Activated CD4-positive, alpha-beta T cell treated with anti-CD3 and anti-CD28 coated beads, Interleukin-2, amount 10 ng/mL, durations not matched to agents 7 days and 5 days (primary cell): ENCODE measurements around the gene EHMT1. TPM values are rescaled to one million over a fixed set of nuclear protein-coding genes. Genes with fewer than 3 reads are reported as not detected.
"Not testable (repeated sequence)": the region's sequence is repeated elsewhere in the genome, so short reads cannot be mapped to it uniquely, and the experiment has no call there.

Source experiments
- CTCF ChIA-PET: fragments of 350-600 bp; sonication (Branson Sonifier 250); formaldehyde crosslinking; loops from one replicate; lab custom pipeline; 2021; ENCODE audit warnings: antibody characterized with exemption; lab: Charles Lee
- POLR2A ChIA-PET: fragments of 350-600 bp; sonication (Branson Sonifier 250); formaldehyde crosslinking; loops from one replicate; lab custom pipeline; 2021; ENCODE audit warnings: antibody characterized with exemption; lab: Charles Lee
- DNase-seq: peaks from one replicate; pipeline ENCODE4 v3.0.0-alpha.2; 2020
- H3K27ac Mint-ChIP-seq: one replicate; pipeline ENCODE4 v1.8.0; 2021; ENCODE audit warnings: mild to moderate bottlenecking, moderate library complexity, mixed read lengths
- H3K27me3 Mint-ChIP-seq: one replicate; pipeline ENCODE4 v1.8.0; 2021; ENCODE audit warnings: mixed read lengths
- H3K36me3 Mint-ChIP-seq: one replicate; pipeline ENCODE4 v1.8.0; 2021; ENCODE audit warnings: low read depth, mixed read lengths
- H3K4me1 Mint-ChIP-seq: one replicate; pipeline ENCODE4 v1.8.0; 2021; ENCODE audit warnings: mixed read lengths
- H3K4me3 Mint-ChIP-seq: one replicate; pipeline ENCODE4 v1.8.0; 2021; ENCODE audit warnings: mild to moderate bottlenecking, moderate library complexity, mixed read lengths
- H3K9me3 Mint-ChIP-seq: one replicate; pipeline ENCODE4 v1.8.0; 2021; ENCODE audit warnings: mixed read lengths
- total RNA-seq, 2 experiments: library from RNA; stranded (reverse); gene quantifications; one replicate each; pipeline ENCODE4 v1.2.3, GENCODE V29; 2021

The EHMT1 gene
- total RNA-seq, 2 experiments from 2014 or later, result 100 to 110 TPM

- ChIA-PET CTCF (no interaction called here), POLR2A (no interaction called here)
- Mint-ChIP-seq H3K27ac (no peak overlapping the region), H3K4me3 (no peak overlapping the region), H3K27me3 (no peaks in the 10 kb centered on the region), H3K36me3 (peaks cover 5% of the 10 kb centered on the region), H3K9me3 (no peaks in the 10 kb centered on the region), H3K4me1 (peaks cover 21% of the 10 kb centered on the region)
- no peak for DNase-seq
These were observed 25.6 kb upstream of the EHMT1 start for GRCh38 chr9:137593176-137593575.

GRCh38 chr9:137596577-137596976 is 22.2 kb upstream of the EHMT1 start:
- DNase-seq, H3K4me3 Mint-ChIP-seq, H3K9me3 Mint-ChIP-seq, H3K27me3 Mint-ChIP-seq, H3K27ac Mint-ChIP-seq, POLR2A ChIA-PET, H3K36me3 Mint-ChIP-seq: not testable (repeated sequence)
- CTCF ChIA-PET, result interaction anchor here (0.9 to 1.5 kb wide), 2 partner anchors 9 to 17 kb away, joined by 4 to 5 read pairs; partner anchors contain the start of gene DPH7
- peaks cover 15% of the 10 kb centered on the region for H3K4me1 Mint-ChIP-seq

GRCh38 chr9:137598943-137599342 is 19.9 kb upstream of the EHMT1 start:
- Mint-ChIP-seq H3K36me3 (no peaks in the 10 kb centered on the region), H3K9me3 (no peaks in the 10 kb centered on the region), H3K4me3 (no peak overlapping the region), H3K27me3 (no peaks in the 10 kb centered on the region), H3K27ac (no peak overlapping the region), H3K4me1 (peaks cover 21% of the 10 kb centered on the region)
- ChIA-PET POLR2A (no interaction called here), CTCF (no interaction called here)
- no peak for DNase-seq

DNA sequence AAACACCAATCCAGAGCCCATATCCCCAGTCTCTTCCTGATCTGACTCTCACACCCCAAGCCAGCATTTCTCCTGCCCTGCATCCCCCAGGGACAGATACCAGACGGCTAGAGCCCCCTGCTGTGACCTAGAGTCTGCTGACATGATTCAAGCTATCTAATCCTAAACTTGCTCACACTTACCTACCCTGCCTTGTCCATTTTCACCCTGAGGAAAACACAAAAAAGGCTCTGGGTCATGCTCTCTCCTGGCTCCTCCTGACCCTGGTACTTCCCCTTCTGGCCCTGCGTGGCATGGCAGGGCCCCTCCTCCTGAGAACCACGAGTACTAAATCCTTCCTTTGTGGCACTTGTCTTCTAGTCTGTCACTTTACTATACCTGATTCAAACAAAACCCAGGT is 16.1 kb upstream of the EHMT1 start:
- peak overlapping the region; percentile 23 for H3K4me3 Mint-ChIP-seq
- CTCF ChIA-PET, result interaction anchor here (0.8 kb wide), 1 partner anchor 180 kb away, joined by 3 read pairs; the partner anchor contains the start of genes EXD3 and NOXA1

DNA sequence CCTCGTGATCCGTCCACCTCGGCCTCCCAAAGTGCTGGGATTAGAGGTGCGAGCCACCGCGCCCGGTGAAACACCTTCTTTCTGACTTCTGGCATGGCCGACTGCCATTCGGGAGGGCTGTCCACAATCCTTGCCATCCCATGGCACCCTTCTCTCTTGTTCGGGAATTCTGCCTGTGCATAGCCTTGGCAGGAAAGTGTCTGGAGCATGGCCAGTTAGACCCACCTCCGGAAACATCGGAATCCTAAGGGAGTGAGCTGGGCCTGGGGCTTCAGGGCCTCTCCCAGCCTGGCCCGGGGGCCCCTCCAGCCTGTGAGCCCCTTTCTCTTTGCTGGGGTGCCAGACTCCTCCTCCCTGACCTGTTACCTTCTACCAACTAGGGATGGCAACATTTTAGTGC is 14.9 kb upstream of the EHMT1 start:
- peaks cover 27% of the 10 kb centered on the region for H3K4me1 Mint-ChIP-seq
- peak overlapping the region; percentile 54 for H3K4me3 Mint-ChIP-seq
- POLR2A ChIA-PET, result no interaction called here
- H3K27me3 Mint-ChIP-seq, result no peaks in the 10 kb centered on the region
- no peak for DNase-seq
- H3K9me3 Mint-ChIP-seq, result no peaks in the 10 kb centered on the region
- H3K27ac Mint-ChIP-seq, result peak overlapping the region; percentile 65
- CTCF ChIA-PET, result interaction anchor here (0.7 kb wide), 1 partner anchor 12 kb away, joined by 5 read pairs; no protein-coding TSS in a partner anchor
- no peaks in the 10 kb centered on the region for H3K36me3 Mint-ChIP-seq

More for the DNA sequence above, 16.1 kb upstream of the EHMT1 start:
- H3K36me3 Mint-ChIP-seq, result no peaks in the 10 kb centered on the region
- no peaks in the 10 kb centered on the region for H3K9me3 Mint-ChIP-seq
- H3K4me1 Mint-ChIP-seq, result peaks cover 34% of the 10 kb centered on the region
- H3K27me3 Mint-ChIP-seq, result no peaks in the 10 kb centered on the region
- no peak overlapping the region for H3K27ac Mint-ChIP-seq
- DNase-seq, result no peak
- POLR2A ChIA-PET, result no interaction called here

DNA sequence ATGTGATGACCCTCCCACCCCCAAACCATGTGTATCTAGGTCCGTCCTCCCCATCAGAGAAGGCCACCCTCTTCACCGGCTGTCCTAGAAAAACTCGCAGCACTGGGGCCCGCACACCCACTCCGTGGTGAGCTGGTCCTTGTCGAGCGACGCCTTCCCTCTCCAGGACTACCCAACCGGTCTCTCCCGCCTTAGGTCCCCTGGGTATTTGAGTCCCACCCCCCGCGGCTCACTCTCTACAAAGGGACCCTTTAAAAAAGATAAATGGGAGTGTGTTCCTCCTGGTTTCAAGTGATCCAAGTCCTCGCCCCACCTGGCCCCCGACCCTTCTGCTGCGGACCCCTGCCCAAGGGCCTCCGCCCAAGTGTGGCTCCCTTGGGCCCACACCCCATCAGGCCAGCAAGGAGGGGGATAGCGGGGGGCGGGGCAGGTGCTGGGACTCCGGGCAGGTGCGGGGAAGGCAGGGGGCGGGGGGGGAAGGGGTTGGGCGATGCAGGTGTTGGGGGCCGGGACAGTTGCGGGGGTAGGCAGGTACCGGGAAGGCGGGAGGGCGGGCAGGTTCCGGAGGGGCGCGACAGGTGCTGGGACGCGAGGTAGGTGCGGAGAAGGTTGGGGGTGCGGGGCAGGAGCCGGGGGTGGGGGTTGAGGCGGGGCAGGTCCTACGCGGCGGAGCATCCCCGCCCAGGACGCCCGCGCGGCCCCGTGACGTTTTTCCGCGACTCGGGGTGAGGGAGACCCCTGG is 14.3 kb upstream of the EHMT1 start:
- H3K4me1 Mint-ChIP-seq, result peaks cover 25% of the 10 kb centered on the region
- CTCF ChIA-PET, result interaction anchor here (1.5 kb wide), 1 partner anchor 28 kb away, joined by 3 read pairs; no protein-coding TSS in a partner anchor
- DNase-seq, result no peak
- peak overlapping the region; percentile 65 for H3K27ac Mint-ChIP-seq
- H3K27me3 Mint-ChIP-seq, result no peaks in the 10 kb centered on the region
- H3K9me3 Mint-ChIP-seq, result no peaks in the 10 kb centered on the region
- no peaks in the 10 kb centered on the region for H3K36me3 Mint-ChIP-seq
- POLR2A ChIA-PET, result no interaction called here
- H3K4me3 Mint-ChIP-seq, result peak overlapping the region; percentile 54

DNA sequence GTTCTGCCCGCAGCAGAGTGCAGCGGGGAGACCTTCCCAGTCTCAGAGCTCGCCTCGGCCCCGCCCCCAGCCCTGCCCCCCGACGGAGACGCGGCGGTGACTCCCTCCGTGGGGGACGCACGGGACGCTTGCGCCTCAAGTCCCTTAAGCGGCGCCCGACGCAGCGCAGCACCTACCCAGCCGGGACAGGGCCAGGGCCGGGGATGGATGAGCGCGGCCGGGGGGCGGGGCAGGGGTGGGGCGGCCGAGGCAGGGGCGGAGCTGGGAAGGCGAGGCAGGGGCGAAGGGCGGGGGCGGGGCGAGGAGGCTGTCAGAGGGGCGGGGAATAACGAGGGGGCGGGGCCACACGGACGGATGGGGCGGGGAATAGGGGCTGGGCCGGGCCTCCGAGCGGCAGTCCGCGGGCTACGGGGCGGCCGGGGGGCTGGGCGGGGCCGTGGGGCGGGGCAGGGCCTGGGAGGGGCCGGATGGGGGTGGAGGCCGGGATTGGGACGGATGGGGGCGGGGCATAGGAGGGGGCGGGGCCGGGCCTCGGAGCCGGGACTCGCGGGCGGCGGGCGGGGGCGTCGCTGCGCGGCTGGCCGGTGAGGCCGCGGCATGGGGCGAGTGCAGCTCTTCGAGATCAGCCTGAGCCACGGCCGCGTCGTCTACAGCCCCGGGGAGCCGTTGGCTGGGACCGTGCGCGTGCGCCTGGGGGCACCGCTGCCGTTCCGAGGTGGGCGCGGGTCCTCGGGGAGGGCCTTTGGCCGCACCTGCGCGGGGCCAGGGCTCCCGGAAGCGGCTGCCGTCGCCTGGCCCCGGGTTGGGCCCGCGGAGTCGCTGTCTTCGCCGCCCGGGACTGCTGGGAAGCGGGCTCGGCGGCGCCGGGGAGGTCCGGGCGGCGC is 13.4 kb upstream of the EHMT1 start, which contains the start of gene ARRDC1:
Gene ARRDC1 (plus strand): TSS at position 566 of the 884 bp plus-strand sequence. CDS start 32 bp downstream, at position 598.
- Mint-ChIP-seq H3K27ac (peak within 1 kb of the TSS; percentile 72), H3K27me3 (no peaks in the 10 kb centered on the region), H3K36me3 (no peaks in the 10 kb centered on the region), H3K9me3 (no peaks in the 10 kb centered on the region), H3K4me3 (peak within 1 kb of the TSS; percentile 79), H3K4me1 (peaks cover 26% of the 10 kb centered on the region)
- ChIA-PET CTCF (interaction anchor here (0.8 to 1.5 kb wide), 2 partner anchors 17 to 29 kb away, joined by 3 to 4 read pairs; no protein-coding TSS in a partner anchor), POLR2A (interaction anchor here (0.8 kb wide), 1 partner anchor 18 kb away, joined by 3 read pairs; no protein-coding TSS in a partner anchor)
- peak; percentile 96 for DNase-seq

DNA sequence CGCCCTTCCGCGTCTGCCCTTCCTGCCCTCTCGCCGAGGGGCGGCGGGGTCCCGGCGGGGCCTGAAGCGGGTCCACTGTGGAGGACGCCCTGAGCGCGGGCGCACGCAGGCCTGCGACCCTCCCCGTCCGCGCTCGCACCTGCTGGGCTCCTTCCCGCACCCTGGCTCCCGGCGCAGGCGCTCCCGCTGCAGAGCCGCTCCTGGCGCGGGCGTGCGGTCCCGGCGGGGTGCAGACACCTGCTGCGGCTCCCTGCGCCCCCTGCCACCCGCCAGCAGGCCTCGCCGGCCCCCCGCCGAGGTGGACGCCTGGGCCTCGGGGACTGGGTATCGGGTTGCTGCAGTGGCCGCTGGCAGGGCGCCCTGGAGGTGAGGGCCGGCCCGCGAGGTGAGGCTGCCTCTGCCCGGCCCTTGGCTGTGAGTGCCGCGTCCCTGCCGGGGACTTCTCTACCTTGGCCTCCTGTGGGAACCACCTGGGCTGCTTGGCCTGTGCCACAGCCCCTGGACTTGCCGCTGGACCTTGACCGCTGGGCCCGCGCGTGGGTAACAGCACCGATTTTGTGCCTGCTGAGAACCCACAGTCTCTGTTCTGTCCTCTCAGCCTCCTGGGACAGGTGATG is 12.7 kb upstream of the EHMT1 start:
- H3K36me3 Mint-ChIP-seq, result no peaks in the 10 kb centered on the region
- peak overlapping the region; percentile 72 for H3K27ac Mint-ChIP-seq
- no peaks in the 10 kb centered on the region for H3K9me3 Mint-ChIP-seq
- no peak for DNase-seq
- POLR2A ChIA-PET, result no interaction called here
- CTCF ChIA-PET, result no interaction called here
- H3K27me3 Mint-ChIP-seq, result no peaks in the 10 kb centered on the region
- H3K4me1 Mint-ChIP-seq, result peaks cover 26% of the 10 kb centered on the region
- H3K4me3 Mint-ChIP-seq, result peak overlapping the region; percentile 79

DNA sequence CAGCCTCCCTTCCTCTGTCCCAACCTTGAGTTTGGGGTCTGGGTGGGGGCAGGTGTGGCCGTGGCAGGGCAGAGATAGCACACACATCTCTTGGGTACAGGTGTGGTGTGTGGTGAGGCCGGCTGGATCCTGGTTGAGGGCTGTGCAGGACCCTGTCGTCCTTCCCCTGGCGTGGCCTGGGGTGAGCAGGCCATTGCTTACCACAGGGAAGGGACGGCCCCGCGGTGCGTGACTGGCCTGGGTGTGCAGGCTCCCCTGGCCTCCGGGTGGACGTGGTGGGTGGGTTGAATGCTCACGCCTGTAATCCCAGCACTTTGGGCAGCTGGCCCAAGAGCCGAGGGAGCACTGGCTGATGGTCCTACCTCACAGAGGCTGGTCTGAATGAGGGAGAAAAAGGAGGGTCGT is 12.1 kb upstream of the EHMT1 start:
- Mint-ChIP-seq H3K27me3 (no peaks in the 10 kb centered on the region), H3K27ac (peak overlapping the region; percentile 68), H3K4me3 (peak overlapping the region; percentile 79), H3K36me3 (no peaks in the 10 kb centered on the region), H3K4me1 (peaks cover 32% of the 10 kb centered on the region), H3K9me3 (no peaks in the 10 kb centered on the region)
- DNase-seq, result no peak
- POLR2A ChIA-PET, result no interaction called here
- CTCF ChIA-PET, result no interaction called here

GRCh38 chr9:137607141-137607857 is 11.5 kb upstream of the EHMT1 start:
- H3K27me3 Mint-ChIP-seq, result no peaks in the 10 kb centered on the region
- peaks cover 35% of the 10 kb centered on the region for H3K4me1 Mint-ChIP-seq
- no peaks in the 10 kb centered on the region for H3K36me3 Mint-ChIP-seq
- H3K9me3 Mint-ChIP-seq, result no peaks in the 10 kb centered on the region
- ChIA-PET CTCF (no interaction called here), POLR2A (no interaction called here)
- DNase-seq, result no peak
- H3K4me3 Mint-ChIP-seq, result peak overlapping the region; percentile 79
- peak overlapping the region; percentile 68 for H3K27ac Mint-ChIP-seq

GRCh38 chr9:137610944-137611343 is 7.9 kb upstream of the EHMT1 start:
- H3K9me3 Mint-ChIP-seq, result no peaks in the 10 kb centered on the region
- no peak for DNase-seq
- peaks cover 29% of the 10 kb centered on the region for H3K4me1 Mint-ChIP-seq
- POLR2A ChIA-PET, result no interaction called here
- H3K27me3 Mint-ChIP-seq, result no peaks in the 10 kb centered on the region
- peaks cover 9% of the 10 kb centered on the region for H3K36me3 Mint-ChIP-seq
- CTCF ChIA-PET, result interaction anchor here (0.9 to 1.5 kb wide), 2 partner anchors 22 to 352 kb away, joined by 3 read pairs; no protein-coding TSS in a partner anchor
- peak overlapping the region; percentile 33 for H3K27ac Mint-ChIP-seq
- H3K4me3 Mint-ChIP-seq, result no peak overlapping the region
